Measurements from ENCODE around the gene NCCRP1.

Gene NCCRP1

DNA sequence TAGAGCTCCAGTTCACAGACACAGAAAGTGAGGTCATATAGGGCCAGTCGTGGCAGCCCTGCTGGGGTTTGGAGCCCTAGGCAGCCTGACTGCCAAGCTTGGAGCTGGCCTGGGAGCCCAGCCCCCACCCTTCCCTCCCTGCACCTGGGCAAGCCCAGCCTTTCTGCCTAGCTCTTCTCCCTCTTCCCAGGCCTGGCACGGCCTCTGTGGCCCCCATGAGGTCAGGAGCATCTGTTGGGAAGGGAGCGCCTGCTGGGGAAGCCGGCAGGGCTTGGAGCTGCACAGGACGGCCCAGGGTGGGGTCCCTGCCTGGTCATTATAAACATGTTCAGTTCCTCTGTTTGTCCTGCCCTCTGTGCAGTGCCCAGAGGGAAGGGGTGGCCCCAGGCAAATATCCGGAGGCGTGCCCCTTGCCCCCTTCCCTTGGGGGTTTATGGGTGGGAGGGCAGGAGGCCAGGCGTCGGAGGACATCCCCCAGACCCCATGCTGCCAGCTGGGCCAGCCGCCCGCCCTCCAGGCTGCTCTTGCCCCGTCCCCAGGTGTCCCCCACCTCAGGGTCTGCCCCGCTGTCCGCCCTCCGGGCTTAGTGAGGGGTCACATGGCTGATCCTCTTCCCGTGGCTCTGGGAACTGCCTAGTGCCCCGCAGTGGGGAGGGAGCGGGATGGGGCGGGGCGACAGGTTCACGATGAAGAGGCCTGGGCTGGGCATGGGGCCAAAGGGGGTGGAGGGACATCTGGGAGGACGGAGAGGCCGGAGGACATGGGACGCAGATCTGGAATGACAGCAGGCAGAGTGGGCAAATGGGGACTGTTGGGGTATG is 30.0 kb upstream of the NCCRP1 start:
- DNase-seq: peak in 1 of 2 experiments; percentile 27

DNA sequence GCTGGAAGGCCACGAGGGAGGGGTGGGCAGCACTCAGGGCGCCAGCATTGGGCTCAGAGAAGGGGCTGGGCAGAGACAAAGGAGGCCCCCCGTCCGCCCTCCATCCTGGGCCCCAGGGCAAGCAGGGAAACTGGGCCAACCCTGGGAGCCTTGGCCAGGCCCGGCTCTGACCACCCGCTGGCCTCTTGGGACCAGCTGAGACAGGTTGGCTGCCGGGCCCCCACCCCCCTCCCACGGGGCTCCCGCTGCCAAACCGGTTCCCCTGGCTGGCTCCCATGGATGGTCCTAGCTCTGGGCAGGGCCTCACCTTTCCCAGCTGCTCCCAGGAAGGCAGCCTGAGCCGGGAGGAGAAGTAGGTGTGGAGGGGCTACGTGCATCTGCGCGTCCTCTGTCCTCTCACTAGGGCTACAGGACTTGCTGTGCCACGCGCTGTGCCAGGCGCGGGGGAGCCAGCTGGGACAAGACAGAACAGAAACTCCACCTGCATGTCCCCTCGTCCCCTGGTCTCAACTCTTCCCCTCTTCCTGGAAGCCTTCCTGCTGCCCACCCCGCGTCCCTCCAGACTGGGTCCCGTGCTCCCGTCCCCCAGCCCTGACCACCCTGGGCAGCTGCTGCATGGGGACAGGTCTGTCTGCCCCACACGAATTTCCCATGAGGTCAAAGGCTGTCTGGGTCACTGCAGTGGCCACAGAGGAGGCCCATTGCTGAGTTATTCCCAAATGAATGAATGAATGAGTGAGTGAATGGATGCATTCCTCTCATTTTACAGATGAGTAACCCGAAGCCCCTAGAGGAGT is 29.1 kb upstream of the NCCRP1 start:
- DNase-seq: no peak

DNA sequence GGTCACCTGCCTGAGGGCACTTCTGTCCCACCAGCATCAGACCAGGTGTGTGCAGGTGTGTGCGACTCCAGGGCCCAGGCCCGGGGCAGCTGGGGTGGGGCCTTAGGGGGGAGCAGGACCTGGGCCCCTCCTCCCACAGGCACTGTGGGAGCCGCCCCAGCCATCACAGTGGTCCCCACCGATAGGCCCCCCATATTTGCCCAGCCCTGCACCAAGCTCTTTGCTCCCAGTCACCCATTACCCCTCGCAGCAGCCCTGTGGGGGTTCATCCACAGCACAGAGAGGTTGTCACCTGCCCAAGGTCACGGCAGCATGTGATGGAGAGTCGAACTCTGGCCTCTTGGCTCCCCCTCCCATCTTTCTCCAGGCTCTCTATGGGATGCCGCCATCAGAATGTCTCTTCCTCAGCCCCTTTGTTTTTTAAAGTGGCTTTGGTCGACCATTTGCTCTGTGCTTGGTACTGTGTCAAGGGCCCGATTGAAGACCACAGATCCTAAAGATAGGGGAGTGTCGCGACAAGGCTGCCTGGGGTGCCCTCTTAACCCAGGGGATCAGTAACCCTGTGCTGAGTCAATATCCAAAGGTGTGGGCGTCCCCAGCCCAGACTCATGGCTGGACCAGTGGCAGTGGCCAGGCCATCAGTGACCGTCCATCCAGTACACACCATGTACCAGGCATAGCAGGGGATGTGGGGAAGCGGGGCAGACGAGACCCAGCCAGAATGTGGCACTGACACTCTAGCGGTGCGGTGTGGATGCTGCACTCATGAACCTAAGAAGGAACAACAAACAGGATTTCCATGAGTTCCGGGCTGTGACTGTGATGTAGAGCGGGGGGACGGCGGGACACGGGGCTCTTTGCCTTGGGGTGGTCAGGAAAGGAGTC is 28.3 kb upstream of the NCCRP1 start:
- no peak for DNase-seq

DNA sequence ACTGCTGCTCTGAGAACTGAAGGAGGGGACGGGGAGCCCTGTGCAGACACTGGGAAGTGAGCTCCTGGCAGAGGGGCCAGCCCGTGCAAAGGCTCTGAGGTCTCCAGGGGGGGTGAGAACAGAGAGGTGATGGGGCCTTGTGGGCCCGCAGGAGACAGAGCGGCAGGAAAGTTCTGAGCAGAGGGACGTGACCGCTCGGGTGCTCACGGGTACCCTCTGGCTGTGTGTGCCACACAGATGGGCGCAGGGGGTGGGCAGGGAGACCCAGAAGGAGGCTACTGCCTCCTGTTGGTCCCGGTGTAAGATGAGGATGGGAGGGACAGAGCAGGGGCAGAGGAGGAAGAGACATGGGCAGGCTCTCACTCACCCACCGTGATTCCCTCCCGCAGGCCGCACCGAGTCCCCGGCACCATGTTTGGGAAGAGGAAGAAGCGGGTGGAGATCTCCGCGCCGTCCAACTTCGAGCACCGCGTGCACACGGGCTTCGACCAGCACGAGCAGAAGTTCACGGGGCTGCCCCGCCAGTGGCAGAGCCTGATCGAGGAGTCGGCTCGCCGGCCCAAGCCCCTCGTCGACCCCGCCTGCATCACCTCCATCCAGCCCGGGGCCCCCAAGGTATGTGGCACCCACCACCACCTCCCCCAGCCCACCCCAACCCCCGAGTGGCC is 27.5 kb upstream of the NCCRP1 start:
- no peak for DNase-seq

DNA sequence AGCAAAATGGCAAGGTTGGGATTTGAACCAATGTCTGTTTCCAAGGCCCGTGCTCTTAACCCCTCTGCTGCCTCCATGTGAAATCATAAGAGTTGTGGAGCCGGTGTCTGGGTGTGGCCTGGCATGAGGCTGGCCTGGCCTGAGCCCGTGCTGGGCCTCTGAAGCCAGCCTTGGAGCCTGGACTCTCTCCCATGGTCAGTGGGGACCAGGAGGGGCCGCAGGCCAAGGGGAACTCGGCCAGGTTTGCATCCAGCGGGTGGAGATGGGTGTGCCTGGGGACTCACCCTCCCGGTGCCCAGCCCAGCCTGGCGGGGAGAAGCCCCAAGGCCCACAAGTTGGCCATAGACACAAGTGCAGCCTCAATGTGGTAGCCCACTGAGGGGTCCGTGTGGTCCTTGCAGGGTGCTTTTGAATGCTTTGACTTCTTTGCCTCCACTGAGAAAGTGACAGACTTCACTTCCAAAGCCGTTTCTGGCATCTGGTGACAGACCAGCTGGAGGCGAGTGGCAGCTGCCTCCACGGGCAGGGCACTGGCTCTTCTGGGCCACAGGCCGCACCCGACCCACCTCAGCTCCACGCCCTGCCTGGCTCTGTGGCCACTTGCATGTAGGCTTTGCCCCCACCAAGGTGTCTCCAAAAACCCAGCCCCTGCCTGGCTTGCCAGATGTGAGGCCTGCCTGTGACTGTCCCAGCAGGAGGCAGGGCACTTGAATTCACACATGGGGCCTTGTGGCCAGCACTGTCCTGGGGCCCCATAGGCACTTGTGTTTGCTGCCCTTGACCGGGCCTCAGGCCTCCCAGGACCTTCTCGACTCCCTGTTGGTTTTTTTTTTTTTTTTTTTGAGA is 26.2 kb upstream of the NCCRP1 start:
- no peak for DNase-seq

DNA sequence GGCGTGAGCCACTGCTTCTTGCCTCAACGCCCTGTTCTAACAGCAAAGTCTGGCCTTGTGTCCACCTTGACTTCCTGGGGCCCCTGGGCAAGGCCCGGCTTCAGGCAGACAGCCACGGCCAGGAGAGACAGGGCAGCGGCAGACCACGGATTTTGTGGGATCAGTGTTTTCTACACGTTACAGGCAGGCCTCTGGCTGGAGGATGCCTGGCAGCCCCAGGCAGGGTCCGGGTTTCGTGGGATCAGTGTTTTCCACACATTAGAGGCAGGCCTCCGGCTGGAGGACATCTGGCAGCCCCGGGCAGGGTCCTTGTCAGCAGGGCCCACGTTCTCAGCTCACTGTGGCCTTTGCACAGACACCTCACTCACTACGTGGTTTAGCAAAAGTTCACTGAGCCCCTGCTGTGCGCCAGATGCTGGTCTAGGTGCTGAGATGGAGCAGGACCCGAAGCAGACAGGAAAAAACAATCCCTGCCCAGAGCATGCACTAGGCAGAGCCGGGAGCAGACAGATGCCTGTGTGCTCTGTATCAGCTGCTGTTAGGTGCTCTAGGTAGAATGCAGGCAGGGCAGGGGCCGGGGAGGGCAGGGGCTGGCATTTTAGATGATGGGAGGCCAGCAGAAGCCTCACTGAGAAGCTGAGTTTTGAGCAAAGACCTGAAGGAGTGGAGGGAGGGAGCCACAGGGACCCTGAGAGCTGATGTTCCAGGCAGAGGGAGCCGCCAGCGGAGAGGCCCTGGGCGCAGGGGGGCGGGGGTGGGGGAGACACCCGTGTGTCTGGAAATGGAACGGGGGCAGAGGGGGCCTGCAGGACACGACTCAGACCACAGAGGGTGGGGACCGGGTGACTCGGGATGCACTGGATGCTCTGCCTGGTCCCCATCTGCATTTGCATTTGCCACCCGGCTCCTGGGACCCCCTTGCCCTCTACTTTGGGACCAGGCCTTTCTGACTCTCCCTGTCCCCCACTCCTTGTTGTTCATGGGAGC is 25.0 kb upstream of the NCCRP1 start:
- no peak for DNase-seq

DNA sequence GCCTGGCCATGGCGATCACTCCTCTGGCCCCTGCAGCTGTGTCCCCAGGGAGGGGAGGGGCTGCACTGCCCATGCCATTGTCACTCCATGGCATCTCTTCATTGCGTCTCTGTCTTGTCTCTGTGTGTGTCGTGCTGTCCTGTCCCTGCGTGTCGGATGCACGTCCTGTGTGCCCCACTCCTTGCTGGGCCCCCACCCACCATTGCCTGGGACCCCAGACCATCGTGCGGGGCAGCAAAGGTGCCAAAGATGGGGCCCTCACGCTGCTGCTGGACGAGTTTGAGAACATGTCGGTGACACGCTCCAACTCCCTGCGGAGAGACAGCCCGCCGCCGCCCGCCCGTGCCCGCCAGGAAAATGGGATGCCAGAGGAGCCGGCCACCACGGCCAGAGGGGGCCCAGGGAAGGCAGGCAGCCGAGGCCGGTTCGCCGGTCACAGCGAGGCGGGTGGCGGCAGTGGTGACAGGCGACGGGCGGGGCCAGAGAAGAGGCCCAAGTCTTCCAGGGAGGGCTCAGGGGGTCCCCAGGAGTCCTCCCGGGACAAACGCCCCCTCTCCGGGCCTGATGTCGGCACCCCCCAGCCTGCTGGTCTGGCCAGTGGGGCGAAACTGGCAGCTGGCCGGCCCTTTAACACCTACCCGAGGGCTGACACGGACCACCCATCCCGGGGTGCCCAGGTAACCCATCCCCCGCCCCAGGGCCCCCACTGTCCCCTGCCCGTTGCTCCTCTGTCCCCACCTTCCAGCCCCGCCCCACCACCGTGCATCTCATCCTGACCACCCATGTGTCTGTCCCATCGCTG is 23.9 kb upstream of the NCCRP1 start:
- DNase-seq: no peak

DNA sequence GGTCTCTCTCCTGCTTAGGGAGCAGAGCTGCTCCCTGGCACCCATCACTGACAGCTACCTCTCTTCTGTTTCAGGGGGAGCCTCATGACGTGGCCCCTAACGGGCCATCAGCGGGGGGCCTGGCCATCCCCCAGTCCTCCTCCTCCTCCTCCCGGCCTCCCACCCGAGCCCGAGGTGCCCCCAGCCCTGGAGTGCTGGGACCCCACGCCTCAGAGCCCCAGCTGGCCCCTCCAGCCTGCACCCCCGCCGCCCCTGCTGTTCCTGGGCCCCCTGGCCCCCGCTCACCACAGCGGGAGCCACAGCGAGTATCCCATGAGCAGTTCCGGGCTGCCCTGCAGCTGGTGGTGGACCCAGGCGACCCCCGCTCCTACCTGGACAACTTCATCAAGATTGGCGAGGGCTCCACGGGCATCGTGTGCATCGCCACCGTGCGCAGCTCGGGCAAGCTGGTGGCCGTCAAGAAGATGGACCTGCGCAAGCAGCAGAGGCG is 23.2 kb upstream of the NCCRP1 start:
- no peak for DNase-seq

DNA sequence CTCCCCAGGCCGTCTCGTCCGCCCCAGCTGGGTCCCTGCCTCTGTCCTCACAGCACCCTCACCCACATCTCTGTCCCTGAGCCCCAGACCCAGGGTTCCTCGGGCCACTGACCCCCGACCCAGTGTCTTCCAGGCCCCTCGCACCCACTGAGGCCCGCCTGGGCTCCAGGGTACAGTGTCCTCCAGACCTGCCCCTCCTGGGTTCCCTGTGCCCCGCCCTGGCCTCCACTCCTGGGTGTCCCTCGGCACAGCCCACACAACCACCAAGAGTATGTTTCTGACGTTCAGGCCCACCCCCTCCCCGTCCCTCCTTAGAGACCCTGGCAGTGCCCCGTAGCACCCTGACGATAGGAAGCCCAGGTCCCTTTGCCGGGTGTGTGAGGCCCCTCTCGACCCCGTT is 22.6 kb upstream of the NCCRP1 start:
- no peak for DNase-seq

DNA sequence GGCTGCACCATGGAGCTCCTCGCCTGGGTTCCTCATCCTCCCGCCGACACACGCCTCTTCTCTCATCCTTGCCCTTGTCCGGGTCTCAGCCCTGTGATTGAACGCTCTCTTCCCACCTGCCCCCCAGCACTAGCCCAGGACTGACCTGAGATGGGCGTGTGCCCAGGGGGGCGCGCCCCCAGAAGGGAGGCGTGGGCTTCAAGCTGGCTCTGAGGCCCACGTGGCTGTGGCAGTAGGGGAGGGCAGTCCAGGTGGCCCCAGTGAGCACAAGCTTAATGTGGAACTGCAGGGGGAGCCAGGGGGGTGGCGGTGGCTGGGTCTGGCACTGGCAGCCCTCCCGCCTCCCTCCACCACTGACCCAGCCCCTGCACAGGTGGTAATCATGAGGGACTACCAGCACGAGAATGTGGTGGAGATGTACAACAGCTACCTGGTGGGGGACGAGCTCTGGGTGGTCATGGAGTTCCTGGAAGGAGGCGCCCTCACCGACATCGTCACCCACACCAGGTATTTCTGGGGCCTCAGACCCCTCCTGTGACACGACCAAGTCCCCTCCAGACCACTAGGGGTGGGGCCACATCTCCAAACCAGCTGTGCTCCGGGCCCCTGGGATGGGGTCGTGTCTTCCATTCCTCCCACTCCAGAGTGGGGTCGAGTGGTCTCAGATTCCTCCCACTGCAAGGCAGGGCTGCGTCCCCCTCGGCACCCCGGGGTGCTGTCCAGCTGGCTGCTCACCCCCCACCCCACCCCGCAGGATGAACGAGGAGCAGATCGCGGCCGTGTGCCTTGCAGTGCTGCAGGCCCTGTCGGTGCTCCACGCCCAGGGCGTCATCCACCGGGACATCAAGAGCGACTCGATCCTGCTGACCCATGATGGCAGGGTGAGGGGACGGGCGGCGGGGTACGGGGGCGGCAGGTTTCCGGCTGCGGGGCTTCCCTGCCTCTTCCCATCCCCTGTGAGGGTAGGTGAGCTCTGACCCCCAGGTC is 21.9 kb upstream of the NCCRP1 start:
- DNase-seq: no peak

DNA sequence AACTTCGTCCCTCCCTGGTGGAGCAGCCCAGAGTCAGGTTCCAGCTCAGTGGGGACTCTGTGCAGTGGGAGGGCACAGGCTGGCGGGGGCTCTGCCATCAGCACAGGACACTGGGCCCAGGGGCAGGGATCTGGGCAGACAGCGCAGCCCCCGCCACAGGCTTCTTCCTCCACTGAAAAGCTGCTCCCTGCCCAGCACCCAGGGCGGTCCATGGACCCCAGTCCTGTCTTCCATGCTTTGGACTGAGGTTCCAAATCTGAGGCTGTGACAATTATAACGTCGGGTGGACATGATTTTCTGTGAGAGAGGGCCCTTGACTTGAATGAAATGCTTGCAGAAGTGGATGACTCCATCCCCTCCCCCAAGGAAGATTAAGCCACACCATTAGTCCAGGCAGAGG is 21.2 kb upstream of the NCCRP1 start:
- DNase-seq: no peak

DNA sequence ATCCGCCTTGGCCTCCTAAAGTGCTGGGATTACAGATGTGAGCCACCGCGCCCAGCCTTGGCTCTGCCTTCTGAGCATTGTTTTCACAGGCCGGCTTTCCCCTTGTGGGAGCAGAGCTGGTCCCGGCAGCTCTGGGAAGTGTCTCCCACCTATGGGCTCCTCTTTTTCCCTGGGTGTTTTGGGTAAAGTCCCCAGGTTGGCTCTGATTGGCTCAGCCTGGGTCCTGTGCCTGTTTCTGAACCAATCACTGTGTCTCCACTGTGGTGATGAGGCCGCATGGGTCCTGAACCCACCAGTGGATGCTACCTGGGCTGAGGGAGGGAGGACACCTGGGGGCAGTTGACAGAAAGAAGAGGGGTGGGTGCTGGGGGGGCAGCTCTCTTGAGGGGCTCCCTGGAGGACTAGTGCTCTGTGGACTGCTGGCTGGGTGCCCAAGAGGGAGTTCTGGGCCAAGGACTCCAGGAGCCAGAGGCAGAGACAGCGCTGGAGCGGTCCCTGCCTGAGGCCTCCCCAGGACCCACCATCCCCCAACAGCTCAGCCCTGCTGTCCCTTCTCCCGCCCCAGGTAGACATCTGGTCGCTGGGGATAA is 19.6 kb upstream of the NCCRP1 start:
- DNase-seq: no peak

DNA sequence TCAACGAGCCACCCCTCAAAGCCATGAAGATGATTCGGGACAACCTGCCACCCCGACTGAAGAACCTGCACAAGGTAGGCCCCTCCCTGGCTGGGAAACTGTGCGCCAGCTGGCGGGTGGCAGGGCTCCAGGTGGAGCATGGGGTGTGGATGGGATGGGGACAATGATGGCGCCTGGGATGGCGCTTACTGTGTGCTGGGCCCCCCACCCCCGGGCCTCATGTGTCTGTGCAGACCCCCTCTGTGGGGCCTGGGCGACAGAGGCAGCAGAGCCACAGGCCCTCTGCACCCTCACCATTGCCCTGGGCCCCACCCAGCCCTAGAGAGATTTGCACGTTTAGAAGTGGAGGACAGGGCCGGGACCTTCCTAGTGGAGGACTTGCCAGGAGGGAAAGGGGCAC is 19.0 kb upstream of the NCCRP1 start:
- no peak for DNase-seq

DNA sequence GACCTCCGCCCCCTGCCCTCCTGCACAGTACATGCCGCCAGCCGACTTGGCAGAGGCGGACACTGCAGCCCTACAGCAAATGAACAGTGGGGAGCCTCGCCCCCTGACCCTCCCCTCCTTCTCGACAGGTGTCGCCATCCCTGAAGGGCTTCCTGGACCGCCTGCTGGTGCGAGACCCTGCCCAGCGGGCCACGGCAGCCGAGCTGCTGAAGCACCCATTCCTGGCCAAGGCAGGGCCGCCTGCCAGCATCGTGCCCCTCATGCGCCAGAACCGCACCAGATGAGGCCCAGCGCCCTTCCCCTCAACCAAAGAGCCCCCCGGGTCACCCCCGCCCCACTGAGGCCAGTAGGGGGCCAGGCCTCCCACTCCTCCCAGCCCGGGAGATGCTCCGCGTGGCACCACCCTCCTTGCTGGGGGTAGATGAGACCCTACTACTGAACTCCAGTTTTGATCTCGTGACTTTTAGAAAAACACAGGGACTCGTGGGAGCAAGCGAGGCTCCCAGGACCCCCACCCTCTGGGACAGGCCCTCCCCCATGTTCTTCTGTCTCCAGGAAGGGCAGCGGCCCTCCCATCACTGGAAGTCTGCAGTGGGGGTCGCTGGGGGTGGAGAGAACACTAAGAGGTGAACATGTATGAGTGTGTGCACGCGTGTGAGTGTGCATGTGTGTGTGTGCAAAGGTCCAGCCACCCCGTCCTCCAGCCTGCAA is 18.3 kb upstream of the NCCRP1 start:
- DNase-seq: no peak

DNA sequence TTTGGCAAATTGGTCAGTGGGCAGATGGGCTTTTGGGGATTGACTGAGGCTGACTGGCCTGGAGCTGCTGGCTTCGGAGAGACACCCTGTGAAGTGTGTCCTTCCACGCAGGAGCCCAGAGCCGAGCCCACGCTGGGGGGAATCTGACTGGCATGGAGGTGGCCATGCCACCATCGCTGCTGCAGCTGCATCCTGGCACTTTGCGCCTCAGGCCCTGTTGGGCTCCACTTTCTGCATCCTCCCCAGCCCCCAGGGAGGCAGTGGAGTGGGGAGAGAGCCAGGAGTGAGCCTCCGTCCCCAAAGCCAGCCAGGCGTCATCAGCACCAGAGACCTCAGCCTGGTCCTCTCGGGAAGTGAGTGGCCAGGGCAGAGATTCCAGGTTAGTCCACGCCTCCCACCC is 17.0 kb upstream of the NCCRP1 start:
- no peak for DNase-seq

DNA sequence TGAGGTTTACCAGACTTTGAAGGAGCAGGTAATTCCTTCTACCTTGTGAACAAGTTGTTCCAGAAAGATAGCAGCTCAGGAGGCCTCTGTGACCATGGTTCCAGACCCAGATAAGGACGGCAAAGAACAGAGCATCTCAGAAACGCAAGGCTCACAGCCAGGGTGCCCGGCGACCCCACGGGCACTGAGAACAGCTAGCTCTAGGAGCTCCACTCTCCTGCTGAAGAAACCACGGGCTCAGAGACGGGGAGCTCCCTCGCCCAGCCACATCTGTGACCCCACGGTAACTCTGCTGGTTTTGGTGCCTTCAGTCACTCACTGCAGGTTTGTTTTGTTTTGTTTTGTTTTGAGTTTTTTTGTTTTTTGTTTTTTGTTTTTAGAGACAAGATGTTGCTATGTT is 16.0 kb upstream of the NCCRP1 start:
- no peak for DNase-seq
